ENCODE data around the gene GAS2L1. TPM values are rescaled to one million over a fixed set of nuclear protein-coding genes. Genes with fewer than 3 reads are reported as not detected.

The GAS2L1 gene
- polyA plus RNA-seq, 2 of the 4 experiments (the other 2 are of a cell fraction) = 7.6 to 17.2 TPM

DNA sequence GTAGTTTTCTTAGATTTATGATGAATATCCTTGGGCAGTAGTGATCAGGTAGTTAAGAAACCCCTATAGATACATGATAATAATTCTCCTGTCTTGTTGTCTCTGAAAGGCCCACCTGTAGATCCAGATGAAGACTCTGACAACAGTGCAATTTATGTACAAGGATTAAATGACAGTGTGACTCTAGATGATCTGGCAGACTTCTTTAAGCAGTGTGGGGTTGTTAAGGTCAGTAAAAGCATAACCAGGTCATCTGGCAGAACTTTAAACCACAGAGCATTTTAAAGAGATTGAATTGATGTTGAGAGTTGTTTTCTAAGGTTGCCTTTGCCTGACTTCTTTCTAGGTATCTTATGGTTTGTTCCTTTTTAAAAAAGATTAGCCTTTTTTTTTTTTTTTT lies 14.1 kb upstream of the GAS2L1 start:
- no peak overlapping the region for H3K27ac ChIP-seq
- FAIRE-seq (no peak), ATAC-seq (no peak), DNase-seq (ENCODE audit: low read depth in 1 of 2, low spot score in 1 of 2) (no peak)
- POLR2A ChIA-PET = no interaction called here
- H3K4me1 ChIP-seq = no peaks in the 10 kb centered on the region; the same call in 2 of the 3 replicates
- H3K4me2 ChIP-seq = no peak overlapping the region
- TF ChIP-seq NPAS2 (CRISPR knock-in tag; IDR thresholded peaks at IDR 0.05; ENCODE audit: borderline replicate concordance) = no peak
- TF ChIP-seq, protein P1, sequence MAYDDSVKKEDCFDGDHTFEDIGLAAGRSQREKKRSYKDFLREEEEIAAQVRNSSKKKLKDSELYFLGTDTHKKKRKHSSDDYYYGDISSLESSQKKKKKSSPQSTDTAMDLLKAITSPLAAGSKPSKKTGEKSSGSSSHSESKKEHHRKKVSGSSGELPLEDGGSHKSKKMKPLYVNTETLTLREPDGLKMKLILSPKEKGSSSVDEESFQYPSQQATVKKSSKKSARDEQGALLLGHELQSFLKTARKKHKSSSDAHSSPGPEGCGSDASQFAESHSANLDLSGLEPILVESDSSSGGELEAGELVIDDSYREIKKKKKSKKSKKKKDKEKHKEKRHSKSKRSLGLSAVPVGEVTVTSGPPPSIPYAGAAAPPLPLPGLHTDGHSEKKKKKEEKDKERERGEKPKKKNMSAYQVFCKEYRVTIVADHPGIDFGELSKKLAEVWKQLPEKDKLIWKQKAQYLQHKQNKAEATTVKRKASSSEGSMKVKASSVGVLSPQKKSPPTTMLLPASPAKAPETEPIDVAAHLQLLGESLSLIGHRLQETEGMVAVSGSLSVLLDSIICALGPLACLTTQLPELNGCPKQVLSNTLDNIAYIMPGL (CRISPR knock-in tag; IDR thresholded peaks at IDR 0.05; ENCODE audit: borderline replicate concordance) = no peak
- no peak for TF ChIP-seq TFCP2L1 (CRISPR knock-in tag; IDR thresholded peaks at IDR 0.05)
- TF ChIP-seq CHD4 (IDR thresholded peaks at IDR 0.05; ENCODE audit: borderline replicate concordance) = no peak
- TF ChIP-seq HEYL (CRISPR knock-in tag; IDR thresholded peaks at IDR 0.05) = no peak
- TF ChIP-seq POLR2A (IDR thresholded peaks at IDR 0.05; ENCODE audit: low read length) = no peak
- TF ChIP-seq, protein P2, sequence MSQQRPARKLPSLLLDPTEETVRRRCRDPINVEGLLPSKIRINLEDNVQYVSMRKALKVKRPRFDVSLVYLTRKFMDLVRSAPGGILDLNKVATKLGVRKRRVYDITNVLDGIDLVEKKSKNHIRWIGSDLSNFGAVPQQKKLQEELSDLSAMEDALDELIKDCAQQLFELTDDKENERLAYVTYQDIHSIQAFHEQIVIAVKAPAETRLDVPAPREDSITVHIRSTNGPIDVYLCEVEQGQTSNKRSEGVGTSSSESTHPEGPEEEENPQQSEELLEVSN (IDR thresholded peaks at IDR 0.05; ENCODE audit: borderline replicate concordance, low read depth) = no peak
- no peak for TF ChIP-seq MYC (IDR thresholded peaks at IDR 0.05; ENCODE audit: borderline replicate concordance, low read length)
- no peak for TF ChIP-seq FOSB (CRISPR knock-in tag; IDR thresholded peaks at IDR 0.05)
- TF ChIP-seq, protein P3, sequence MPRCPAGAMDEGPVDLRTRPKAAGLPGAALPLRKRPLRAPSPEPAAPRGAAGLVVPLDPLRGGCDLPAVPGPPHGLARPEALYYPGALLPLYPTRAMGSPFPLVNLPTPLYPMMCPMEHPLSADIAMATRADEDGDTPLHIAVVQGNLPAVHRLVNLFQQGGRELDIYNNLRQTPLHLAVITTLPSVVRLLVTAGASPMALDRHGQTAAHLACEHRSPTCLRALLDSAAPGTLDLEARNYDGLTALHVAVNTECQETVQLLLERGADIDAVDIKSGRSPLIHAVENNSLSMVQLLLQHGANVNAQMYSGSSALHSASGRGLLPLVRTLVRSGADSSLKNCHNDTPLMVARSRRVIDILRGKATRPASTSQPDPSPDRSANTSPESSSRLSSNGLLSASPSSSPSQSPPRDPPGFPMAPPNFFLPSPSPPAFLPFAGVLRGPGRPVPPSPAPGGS (IDR thresholded peaks at IDR 0.05) = no peak
- TF ChIP-seq JUNB (IDR thresholded peaks at IDR 0.05) = no peak
- no peak for TF ChIP-seq NFE2L2 (conservative IDR thresholded peaks at IDR 0.05; ENCODE audit: low read length)
- CTCF ChIA-PET = interaction anchor here (0.6 to 1.0 kb wide), 2 partner anchors 13 to 67 kb away, joined by 3 read pairs; no protein-coding TSS in a partner anchor
- no peaks in the 10 kb centered on the region for H3K9me3 ChIP-seq
- no peak overlapping the region for H3K4me3 ChIP-seq

DNA sequence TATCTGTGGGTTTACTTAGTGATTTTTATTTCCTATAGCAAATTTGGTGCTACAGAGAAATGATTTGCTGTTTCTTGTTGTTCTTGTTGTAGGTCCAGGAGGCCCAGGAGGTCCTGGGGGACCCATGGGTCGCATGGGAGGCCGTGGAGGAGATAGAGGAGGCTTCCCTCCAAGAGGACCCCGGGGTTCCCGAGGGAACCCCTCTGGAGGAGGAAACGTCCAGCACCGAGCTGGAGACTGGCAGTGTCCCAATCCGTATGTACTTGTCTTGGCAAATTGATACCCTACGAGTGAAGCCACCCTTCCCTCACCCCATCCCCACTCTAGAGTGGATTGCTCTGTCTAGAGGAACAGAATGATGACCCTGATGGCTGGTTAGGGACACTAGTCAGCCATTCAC lies 7.8 kb upstream of the GAS2L1 start:
- 90% methylated on average over 8 of the region's 8 CpGs for WGBS (ENCODE audit: missing lambda C conversion rate)
- POLR2A ChIA-PET = no interaction called here
- no peak overlapping the region for H3K4me3 ChIP-seq
- CTCF ChIA-PET = interaction anchor here (0.6 kb wide), 1 partner anchor 470 kb away, joined by 3 read pairs; no protein-coding TSS in a partner anchor
- H3K4me1 ChIP-seq = peaks cover 7% of the 10 kb centered on the region; the same call in 2 of the 3 replicates
- ATAC-seq (no peak), DNase-seq (ENCODE audit: low read depth in 1 of 2, low spot score in 1 of 2) (no peak), FAIRE-seq (no peak)
- TF ChIP-seq TFCP2L1 (CRISPR knock-in tag; IDR thresholded peaks at IDR 0.05) (no peak), CBX2 (IDR thresholded peaks at IDR 0.05; ENCODE audit: borderline replicate concordance, low read depth) (no peak), KDM1A (IDR thresholded peaks at IDR 0.05; ENCODE audit: low read depth) (no peak), MYC (IDR thresholded peaks at IDR 0.05; ENCODE audit: borderline replicate concordance, low read length) (no peak), CEBPB (IDR thresholded peaks at IDR 0.05) (no peak), FOSB (CRISPR knock-in tag; IDR thresholded peaks at IDR 0.05) (no peak), POLR2A (IDR thresholded peaks at IDR 0.05; ENCODE audit: low read length) (no peak), HOXB5 (CRISPR knock-in tag; IDR thresholded peaks at IDR 0.05) (no peak), RARB (CRISPR knock-in tag; IDR thresholded peaks at IDR 0.05) (no peak), RAD21 (conservative IDR thresholded peaks at IDR 0.05 in 1 of 2, IDR thresholded peaks at IDR 0.05 in 1 of 2) (no peak), EP300 (IDR thresholded peaks at IDR 0.05) (no peak), EHMT2 (IDR thresholded peaks at IDR 0.05; ENCODE audit: low read depth) (no peak), MAFK (IDR thresholded peaks at IDR 0.05; ENCODE audit: partially characterized antibody) (no peak), NPAS2 (CRISPR knock-in tag; IDR thresholded peaks at IDR 0.05; ENCODE audit: borderline replicate concordance) (no peak), NR3C1 (IDR thresholded peaks at IDR 0.05) (no peak), CHD4 (IDR thresholded peaks at IDR 0.05; ENCODE audit: borderline replicate concordance) (no peak), RFX5 (IDR thresholded peaks at IDR 0.05) (no peak), HOXA7 (CRISPR knock-in tag; IDR thresholded peaks at IDR 0.05) (no peak)
- TF ChIP-seq, protein P4, sequence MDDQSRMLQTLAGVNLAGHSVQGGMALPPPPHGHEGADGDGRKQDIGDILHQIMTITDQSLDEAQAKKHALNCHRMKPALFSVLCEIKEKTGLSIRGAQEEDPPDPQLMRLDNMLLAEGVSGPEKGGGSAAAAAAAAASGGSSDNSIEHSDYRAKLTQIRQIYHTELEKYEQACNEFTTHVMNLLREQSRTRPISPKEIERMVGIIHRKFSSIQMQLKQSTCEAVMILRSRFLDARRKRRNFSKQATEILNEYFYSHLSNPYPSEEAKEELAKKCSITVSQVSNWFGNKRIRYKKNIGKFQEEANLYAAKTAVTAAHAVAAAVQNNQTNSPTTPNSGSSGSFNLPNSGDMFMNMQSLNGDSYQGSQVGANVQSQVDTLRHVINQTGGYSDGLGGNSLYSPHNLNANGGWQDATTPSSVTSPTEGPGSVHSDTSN (IDR thresholded peaks at IDR 0.05) = no peak
- no peaks in the 10 kb centered on the region for H3K9me3 ChIP-seq
- H3K4me2 ChIP-seq = no peak overlapping the region
- H3K27ac ChIP-seq = no peak overlapping the region

Measured in A549 (cell line).